Stimulated activated CD4-positive, alpha-beta T cell treated with anti-CD3 and anti-CD28 coated beads, Interleukin-1b, Interleukin-23, amount 100 ng/mL, for 48 hours (primary cell): ENCODE data around the gene TMEM131L.
"Not testable (repeated sequence)": the region's sequence is repeated elsewhere in the genome, so short reads cannot be mapped to it uniquely, and the experiment has no call there.

ENCODE experiments used
- DNase-seq: peaks from one replicate; pipeline ENCODE4 v3.0.0-alpha.2; 2020

The TMEM131L gene

DNA sequence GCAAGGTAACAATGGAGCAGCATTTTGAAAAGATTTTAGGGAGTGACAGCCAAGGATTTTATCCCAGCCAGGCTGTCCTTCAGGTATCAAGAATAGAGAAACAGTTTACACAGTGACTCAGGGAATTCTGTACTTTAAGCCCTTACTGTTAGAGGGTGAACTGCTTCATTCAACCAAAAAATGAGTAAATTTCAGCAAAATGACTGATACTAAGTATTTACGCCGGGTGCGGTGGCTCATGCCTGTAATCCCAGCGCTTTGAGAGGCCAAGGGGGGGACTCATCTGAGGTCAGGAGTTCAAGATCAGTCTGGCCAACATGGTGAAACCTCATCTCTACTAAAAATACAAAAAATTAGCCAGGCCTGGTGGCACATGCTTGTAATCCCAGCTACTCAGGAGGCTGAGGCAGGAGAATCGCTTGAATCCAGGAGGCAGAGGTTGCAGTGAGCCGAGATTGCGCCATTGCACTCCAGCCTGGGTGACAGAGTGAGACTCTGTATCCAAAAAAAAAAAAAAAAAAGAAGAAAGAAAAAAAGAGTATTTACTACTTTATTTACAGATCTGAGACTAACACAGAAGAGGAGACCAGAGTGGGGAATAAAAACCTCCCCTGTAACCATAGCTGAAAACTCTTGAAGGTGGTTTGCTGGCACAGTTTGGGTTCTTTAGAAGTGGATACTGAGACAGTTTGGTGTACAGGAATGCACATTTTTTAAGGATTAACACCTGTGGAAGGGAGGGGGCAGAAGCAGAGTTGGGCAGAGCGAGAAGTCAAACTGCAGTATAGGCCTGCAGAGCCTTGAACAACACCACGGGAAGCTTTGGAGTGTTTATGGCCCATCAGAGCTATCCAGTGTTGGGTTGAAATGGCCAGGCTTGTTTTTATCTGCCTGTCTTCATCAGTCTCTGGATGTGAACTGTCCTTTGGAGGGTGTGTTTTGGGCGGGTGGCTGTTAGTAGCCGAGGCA is 40.5 kb downstream of the TMEM131L start:
- DNase-seq: peak; percentile 47

DNA sequence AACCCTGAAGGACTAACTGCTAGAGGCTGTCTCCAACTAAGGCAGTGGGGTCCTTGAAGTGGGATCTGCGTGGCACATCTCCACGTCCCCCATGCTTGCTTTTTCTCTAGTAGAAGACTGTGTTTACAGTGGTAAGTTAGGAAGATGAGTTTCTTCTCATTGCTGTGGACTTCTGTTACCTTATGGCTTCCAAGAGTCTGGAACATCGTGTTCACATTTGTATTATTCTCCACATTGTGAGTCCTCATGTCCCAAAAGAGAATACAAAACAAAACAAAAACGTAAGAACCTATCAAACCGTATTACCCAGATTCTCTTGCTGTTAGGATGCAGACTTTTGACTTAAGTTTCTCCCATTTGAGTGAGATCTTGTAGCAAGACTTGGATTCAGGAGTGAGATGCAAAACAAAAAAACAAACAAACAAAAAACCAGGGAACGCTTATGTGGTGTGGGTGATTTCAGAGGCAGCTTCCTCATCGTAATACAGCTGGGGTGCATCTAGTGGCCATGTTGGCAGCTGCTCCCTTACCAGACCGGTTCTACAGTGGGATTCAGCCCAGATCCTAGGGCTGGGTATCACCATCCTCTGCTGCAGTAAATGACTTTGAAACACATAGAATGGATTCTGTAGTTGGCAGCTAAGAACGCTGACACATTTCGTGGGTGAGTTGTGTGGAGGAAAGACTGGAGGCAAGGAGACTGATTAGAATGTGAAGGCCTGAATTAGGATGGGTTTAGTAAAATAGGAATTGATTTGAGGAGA is 41.3 kb downstream of the TMEM131L start:
- DNase-seq: no peak

DNA sequence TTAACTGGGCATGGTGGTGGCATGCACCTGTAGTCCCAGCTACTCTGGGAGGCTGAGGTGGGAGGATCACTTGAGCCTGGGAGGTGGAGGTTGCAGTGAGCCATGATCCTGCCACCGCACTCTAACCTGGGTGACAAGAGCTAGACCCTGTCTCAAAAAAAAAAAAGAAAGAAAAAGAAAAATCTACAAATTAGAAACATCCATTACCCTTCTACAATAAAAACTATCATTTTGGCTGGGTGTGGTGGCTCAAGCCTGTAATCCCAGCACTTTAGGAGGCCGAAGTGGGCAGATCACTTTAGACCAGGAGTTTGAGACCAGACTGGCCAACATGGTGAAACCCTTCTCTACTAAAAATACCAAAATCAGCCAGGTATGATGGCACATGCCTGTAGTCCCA is 43.1 kb downstream of the TMEM131L start:
- not testable (repeated sequence) for DNase-seq

DNA sequence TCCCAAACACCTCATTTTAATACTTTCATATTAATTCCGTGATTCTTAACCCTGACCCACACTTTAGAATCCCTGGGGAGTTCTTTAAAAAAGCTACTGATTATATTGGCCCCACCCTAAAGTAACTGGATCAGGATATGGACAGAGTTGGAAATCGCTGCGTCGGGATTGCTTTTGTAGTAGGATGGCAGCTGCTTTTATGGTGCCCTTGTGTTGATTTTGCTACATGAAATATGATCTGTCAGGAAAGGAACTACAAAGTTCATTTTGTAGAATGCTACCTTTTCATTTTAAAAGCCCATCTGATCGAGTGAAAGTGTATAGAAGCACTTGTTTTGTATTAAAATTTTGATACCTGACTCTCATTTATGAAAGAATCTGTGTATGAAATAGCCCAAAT is 43.6 kb downstream of the TMEM131L start:
- DNase-seq: no peak

DNA sequence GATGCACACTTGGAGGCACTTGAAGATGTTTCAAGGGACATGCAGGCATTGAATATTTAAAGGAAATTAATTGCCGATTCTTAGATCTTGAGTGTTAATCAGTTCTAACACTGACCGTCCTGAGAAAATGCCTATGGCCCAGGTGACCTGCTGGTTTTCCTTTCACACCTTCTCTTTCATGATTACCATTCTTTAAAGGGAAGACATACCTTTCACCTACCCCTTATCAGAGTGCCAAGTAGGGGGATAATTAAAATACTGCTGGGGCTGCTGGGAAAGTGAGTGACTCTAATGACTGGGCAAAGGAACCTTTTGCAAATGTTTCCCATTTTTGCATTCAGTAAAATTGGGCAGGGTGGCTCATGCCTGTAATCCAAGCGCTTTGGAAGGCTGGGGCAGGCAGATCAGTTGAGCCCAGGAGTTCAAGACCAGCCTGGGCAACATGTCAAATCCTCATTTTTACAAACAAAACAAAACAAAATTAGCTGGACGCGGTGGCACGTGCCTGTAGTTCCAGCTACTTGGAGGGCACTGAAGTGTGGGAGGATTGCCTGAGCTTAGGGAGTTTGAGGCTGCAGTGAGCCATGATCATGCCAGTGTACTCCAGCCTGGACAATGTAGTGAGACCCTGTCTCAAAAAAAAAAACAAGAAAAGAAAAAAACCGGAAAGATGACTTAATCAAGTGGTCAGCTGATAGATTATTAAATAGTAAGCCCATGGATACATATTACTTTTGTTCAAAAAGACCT is 44.3 kb downstream of the TMEM131L start:
- DNase-seq: no peak

DNA sequence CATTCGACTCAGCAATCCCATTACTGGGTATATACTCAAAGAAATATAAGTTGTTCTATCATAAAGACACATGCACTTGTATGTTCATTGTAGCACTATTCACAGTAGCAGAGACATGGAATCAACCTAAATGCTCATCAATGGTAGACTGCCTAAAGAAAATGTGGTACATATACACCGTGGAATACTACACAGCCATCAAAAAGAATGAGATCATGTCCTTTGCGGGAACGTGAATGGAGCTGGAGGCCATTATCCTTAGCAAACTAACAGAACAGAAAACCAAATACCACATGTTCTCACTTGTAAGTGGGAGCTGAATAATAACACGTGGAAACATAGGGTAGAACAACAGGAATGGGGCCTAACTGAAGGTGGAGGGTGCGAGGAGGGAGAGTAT is 44.9 kb downstream of the TMEM131L start:
- DNase-seq: no peak

DNA sequence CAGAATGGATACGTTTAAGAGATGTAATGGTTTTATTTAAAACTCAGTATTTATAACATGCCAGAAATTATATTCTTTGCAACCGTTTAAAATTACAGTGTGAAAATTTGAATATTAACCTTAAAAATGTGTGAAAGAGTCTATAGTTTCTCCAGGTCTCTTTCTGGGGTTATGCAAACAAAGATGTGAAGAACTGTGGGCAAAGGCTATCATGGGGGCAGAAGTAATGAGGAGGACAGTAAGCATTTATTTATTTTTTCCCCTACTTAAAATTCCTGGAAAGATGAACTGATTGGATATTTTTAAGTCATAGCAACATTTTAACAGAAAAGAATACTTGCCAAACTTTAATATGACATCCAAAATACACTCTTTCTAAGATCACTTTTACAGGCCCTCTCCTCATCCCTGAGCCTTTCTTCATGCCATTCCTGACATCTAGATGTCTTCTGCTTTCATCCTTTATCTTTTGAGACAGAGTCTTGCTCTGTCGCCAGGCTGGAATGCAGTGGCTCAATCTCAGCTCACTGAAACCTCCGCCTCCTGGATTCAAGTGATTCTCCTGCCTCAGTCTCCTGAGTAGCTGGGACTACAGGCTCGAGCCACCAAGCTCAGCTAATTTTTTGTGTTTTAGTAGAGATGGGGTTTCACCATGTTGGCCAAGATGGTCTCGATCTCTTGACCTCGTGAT is 46.1 kb downstream of the TMEM131L start:
- DNase-seq: no peak

DNA sequence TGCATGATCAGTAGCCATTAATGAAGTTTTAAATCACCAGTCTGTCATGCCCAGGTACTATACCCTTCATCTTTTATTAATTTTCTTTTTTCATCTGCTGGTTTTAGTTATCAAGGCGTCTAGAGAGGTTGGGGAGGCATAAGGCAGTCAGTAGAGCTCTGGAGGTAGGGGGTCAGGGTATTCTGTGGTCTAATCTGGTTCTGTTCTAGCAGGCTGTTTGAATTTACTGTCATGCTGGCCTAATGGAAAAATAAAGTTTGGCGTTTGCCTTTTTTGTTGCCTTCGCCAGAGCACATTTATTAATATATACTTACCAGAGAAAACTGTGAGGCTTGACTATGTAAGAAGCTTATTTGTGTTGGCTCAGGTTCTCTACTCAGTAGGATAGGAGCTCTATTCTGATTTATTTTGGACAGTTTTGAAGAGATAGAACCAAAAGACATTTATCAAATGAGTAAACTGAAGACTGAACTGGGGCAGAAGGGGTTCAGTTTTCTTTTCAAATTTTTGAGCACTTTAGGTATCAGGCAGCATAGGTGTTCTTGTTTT is 46.9 kb downstream of the TMEM131L start:
- no peak for DNase-seq

DNA sequence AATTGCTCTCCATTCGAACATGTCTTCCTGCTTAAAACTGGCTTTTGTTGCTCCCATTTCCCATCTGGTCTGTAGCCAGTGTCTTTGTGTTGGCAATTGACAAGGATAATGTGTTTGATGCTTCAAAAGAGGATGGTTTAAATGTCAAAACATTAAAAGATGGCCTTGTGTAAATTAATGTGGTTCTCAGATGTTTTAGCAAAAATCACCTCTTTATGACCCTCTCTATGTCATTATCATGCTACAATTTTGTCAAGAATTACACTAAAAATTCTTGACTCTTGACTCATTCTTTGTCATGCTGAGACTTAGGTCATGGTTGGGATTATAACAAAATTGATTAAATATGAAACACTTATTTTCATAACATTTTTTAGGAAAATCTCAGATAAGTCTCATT is 47.4 kb downstream of the TMEM131L start:
- DNase-seq: no peak

DNA sequence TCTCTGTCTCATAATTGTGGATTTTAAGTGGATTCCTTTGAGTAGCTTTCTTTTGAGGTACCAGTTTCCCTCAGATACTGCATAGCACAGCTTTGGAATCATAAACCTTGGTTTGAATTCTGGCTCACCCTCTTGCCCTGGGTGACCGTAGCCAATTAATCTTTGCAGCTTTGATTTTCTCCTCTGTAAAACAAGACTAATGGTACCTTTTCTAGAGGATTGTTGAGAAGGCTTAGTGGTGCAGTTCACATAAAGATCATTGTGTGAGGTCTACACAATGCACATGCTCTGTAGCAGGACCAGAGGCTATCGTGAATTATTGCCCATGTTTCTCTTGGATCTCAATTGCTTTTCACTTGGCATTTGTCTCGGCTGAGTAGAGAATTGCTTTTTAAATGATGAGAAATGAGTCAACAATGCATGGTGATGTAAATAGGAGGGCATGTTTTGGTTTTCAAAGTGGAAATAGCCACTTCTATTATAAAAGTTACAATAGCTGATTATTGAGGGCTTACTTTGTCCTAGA is 47.9 kb downstream of the TMEM131L start:
- DNase-seq: no peak

DNA sequence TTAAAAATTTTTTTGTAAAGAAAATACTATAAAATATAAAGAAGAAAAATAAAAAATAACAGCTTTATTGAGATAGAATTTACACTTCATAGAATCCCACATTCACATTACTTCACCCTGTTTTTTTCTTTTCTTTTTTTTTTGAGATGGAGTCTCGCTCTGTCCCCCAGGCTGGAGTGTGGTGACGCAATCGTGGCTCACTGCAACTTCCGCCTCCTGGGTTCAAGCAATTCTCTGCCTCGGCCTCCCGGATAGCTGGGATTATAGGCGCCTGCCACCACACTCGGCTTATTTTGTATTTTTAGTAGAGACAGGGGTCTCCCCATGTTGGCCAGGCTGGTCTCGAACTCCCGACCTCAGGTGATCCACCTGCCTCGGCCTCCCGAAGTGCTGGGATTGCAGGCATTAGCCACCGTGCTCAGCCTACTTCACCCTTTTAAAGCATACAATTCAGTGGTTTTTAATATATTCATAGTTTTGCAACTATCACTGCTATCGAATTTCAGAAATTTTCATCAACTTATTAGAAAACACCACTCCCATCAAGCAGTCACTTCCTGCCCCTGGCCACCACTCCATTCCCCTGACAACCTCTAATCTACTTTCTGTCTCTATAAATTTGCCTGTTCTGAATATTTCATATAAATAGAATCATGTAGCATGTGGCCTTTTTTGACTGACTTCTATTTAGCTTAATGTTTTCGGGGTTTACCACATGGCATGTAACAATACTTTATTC is 48.7 kb downstream of the TMEM131L start:
- DNase-seq: no peak

DNA sequence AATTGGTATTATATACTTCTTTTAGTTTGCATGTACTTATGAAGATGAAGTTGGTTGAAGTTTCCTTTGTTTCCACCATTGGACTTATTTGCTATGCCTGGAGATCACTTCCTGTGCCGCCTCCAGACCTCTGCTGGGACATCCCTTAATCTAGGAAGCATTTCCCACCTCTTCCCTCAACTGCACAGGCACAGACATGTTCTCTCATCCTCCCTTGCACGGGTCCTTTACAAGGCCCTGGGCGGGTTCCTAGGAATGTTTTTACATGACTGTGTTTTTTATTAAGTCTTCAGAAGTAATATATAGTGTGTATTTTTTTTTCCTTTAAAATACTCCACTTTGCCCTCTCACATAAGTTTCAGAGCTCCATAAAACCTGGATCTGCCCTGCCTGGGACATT is 51.0 kb downstream of the TMEM131L start:
- DNase-seq: no peak

DNA sequence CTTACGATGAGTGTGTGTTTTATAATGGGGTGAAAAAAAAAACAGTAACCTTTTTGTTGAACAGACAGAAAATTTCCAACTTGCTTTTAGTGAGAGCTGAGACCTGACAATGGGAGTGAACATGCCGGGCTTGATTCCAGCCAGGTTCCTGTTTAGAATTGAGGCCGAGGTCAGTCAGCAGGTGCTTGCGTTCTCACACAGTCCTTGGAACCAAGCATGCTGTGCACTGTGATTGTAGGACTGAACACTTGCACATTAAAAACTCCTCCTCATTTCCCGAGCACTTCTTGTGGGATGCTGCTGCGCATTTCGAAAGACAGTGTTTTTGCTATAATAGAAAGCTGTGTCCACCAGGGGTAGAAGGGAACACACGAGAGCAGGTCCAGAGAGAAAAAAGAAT is 51.8 kb downstream of the TMEM131L start:
- no peak for DNase-seq

DNA sequence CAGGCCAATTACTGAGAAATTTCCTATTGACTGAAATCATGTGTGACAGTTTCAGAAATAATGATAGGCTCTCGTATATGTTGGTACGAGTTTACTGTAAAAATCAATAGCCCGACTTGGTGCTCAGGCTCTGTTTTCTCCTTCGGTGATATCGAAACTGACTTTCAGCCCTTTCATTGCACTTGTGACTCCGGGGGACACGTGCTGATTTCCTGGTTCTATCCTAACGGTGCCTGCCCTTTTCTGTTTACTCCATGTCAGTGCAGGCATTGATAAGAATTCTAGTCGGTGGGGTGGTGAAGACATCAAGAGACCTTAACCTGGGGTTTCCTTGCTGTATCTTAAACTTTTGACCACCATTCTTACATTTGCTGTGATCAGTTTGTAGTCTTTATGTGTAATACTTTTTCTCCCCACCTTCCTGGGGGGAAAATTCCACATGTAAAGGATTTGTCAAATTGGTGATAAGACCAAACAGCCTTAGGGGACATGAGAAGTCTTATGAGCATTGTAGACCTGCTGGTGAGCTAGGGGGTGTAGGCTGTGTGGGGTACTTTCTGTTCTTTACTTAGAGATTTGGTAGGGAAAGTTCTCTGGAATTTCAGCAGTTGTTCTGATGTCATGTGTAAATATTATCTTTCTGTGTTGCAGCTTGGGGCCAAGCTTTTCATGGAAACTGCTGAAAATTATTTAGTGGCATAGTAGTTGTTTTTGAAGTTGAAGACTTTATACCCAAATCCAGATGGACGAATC is 52.7 kb downstream of the TMEM131L start:
- no peak for DNase-seq

DNA sequence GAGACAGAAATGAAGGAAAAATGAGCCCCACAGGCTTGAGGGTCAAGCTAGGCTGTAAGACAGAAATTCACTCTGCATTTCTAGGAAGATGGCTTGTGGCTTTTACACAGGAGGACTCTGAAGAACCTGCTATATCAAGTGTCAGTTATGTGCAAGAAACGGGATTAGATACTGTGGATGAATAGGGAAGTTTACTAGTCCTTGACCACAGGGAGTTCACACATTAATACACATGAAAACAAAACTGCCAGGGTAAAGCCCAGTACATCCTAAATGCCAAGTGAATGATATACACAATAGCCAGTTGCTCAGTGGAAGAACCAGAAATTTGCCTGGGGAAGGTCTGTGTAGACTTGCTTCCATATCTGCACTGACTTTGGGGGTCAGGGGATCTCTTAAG is 53.5 kb downstream of the TMEM131L start:
- DNase-seq: no peak

DNA sequence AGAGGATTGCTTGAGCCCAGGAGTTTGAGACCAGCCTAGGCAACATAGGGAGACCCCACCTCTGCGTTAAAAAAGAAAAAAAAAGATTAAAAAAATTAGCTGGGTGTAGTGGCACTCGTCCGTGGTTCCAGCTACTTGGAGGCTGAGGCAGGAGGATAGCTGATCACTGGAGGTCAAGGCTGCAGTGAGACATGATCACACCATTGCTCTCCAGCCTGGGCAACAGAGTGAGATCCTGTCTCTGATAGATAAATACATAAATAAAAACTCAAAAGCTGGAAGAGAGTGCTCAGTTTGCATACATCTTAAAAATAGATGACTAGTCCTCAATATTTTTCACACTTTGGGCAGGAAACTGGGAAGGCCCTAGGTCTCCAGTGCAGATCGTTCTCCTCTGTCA is 54.1 kb downstream of the TMEM131L start:
- no peak for DNase-seq

DNA sequence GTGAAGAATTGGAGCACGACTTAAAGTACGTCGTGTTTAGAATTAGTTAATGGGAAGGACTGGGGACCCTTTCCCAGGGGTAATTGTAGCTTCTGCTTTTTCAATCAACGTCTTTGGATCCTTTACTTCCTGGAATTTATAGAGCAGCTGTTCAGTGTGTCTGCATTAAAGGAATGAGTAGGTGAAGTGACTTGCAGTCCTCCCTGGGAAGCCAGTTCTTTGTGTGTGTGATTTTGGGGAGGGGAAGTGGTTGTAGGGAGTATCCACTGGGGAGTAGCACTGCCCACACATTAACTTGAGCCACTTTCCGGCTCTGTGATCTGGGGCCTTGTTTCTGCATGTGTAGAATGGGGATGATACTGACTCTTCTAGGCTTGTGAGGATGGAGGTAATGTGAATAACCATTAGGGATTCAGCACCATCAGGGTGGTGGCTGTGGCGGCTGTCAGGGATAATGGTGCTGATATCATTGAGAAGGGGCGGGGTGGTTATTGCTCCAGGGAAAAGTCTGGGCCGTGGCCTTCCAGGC is 54.7 kb downstream of the TMEM131L start:
- DNase-seq: no peak

DNA sequence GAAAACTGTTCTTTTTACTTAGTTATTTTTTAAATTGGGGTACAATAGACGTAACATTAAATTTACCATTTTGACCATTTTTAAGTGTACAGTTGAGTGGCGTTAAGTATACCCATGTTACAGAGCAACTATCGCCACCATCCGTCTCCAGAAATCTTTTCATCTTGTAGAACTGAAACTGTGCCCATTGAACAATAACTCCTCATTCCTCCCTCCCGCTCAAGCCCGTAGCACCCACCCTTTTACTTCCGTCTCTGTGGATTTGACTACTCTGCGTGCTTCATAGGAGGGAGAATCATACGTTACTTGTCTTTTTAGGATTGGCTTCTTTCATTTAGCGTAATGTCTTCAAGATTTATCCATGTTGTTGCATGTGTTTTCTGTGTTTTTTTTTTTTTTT is 55.3 kb downstream of the TMEM131L start:
- DNase-seq: peak; percentile 34

DNA sequence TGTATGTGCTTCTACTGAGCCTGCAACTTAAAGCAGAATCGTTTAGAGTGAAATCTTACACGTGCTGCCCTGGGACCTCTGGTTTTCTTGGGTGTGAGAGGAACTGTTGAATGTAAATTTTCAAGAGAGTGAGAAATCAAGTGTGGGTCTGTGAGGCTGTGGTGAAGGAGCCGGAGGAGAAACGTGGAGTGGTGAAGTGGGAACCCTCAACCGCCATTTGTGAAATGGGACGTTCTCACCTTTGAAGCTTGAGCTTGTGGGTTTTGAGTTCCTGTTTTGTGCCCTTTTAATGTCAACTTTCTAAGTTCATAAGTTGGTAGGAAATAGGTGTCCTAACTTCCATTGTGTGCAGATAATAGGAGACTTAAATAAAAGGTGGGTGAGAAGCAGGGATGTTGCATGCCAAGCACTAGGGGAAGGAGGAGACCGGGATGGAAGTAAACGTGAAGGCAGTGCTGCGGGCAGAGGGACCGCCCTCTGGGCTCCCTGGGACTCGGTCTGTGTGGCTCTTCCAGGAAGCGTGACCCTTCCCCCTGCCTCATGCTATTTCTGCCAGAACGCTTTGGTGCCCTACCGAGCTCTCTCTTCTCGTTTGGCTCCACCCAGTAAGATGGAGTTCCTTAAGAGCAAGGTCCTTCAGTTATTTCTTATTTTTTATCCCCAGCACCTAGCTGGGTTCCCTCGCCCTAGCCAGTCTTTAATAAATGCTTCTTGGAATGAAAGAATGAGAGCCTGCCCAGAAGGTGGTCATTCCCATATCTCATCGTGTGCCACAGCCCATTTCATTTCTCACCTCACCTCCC is 56.0 kb downstream of the TMEM131L start:
- DNase-seq: peak; percentile 75

DNA sequence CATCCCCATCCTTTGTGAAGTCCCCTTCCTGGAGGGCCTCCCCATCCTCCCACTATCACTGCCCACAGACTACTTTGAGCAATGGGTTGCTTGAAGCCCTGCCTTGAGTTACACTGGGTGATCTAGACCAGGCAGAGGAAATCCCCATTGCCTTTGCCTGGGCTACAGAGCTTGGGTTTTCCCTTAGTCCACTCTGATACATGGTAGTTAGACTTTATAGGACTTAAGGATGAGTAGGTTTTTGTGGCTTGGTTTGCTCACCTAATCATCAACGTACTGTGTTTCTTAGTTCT is 56.6 kb downstream of the TMEM131L start:
- peak; percentile 67 for DNase-seq
